Astrocyte (in vitro differentiated cells and primary cell): ENCODE measurements around the gene PPP1R15B. TPM values are rescaled to one million over a fixed set of nuclear protein-coding genes. Genes with fewer than 3 reads are reported as not detected.
A peak's percentile ranks its signal among the peaks of the same experiment; 100 is the strongest.

ENCODE experiments used
- DNase-seq: peaks from one replicate; pipeline ENCODE4 v3.0.0-alpha.2; 2010; ENCODE audit warnings: low read depth
- FAIRE-seq: peaks from 2 replicates; lab custom pipeline; 2011; peaks lifted over from hg19 to GRCh38; lab: Jason Lieb, UNC
- H2AFZ ChIP-seq: 2 replicates; pipeline ENCODE4 v1.6.0; 2012; ENCODE audit warnings: low read depth, low read length, inconsistent platforms
- H3K27ac ChIP-seq: 2 replicates; pipeline ENCODE4 v1.5.1; 2011; ENCODE audit warnings: low read depth, low read length, inconsistent platforms
- H3K27me3 ChIP-seq: 2 replicates; pipeline ENCODE4 v1.6.0; 2011; ENCODE audit warnings: low read length, inconsistent platforms; ENCODE audit not compliant: insufficient read depth
- H3K36me3 ChIP-seq: 2 replicates; pipeline ENCODE4 v1.5.1; 2011; ENCODE audit warnings: low read length, inconsistent platforms; ENCODE audit not compliant: insufficient read depth
- H3K4me1 ChIP-seq: 2 replicates; pipeline ENCODE4 v1.5.1; 2011; ENCODE audit warnings: low read length, inconsistent platforms; ENCODE audit not compliant: insufficient read depth
- H3K4me2 ChIP-seq: 2 replicates; pipeline ENCODE4 v1.6.0; 2012; ENCODE audit warnings: low read length, inconsistent platforms
- H3K4me3 ChIP-seq: 2 replicates; pipeline ENCODE4 v1.5.1; 2011; ENCODE audit warnings: low read depth, mild to moderate bottlenecking, low read length, inconsistent platforms; ENCODE audit not compliant: insufficient read depth
- H3K79me2 ChIP-seq: 2 replicates; pipeline ENCODE4 v1.6.0; 2012; ENCODE audit warnings: mild to moderate bottlenecking, low read length, inconsistent platforms; ENCODE audit not compliant: insufficient read depth
- H3K9ac ChIP-seq: 2 replicates; pipeline ENCODE4 v1.6.0; 2012; ENCODE audit warnings: mild to moderate bottlenecking, low read length, inconsistent platforms
- H3K9me3 ChIP-seq: 2 replicates; pipeline ENCODE4 v1.5.1; 2012; ENCODE audit warnings: low read depth, mild to moderate bottlenecking, low read length, inconsistent platforms; ENCODE audit not compliant: insufficient read depth
- H4K20me1 ChIP-seq: 2 replicates; pipeline ENCODE4 v1.6.0; 2012; ENCODE audit warnings: low read length, inconsistent platforms; ENCODE audit not compliant: insufficient read depth
- H3K27ac Mint-ChIP-seq: one replicate; pipeline ENCODE4 v1.8.0; 2021; ENCODE audit warnings: mild to moderate bottlenecking, mixed read lengths; ENCODE audit not compliant: unreplicated experiment
- H3K27me3 Mint-ChIP-seq: one replicate; pipeline ENCODE4 v1.8.0; 2021; ENCODE audit warnings: low read depth, mixed read lengths; ENCODE audit not compliant: unreplicated experiment
- H3K36me3 Mint-ChIP-seq: one replicate; pipeline ENCODE4 v1.8.0; 2021; ENCODE audit warnings: low read depth, mixed read lengths; ENCODE audit not compliant: unreplicated experiment
- H3K4me1 Mint-ChIP-seq: one replicate; pipeline ENCODE4 v1.8.0; 2021; ENCODE audit warnings: low read depth, mixed read lengths; ENCODE audit not compliant: unreplicated experiment
- H3K4me3 Mint-ChIP-seq: one replicate; pipeline ENCODE4 v1.8.0; 2021; ENCODE audit warnings: mild to moderate bottlenecking, moderate library complexity, mixed read lengths; ENCODE audit not compliant: unreplicated experiment
- H3K9me3 Mint-ChIP-seq: one replicate; pipeline ENCODE4 v1.8.0; 2021; ENCODE audit warnings: mild to moderate bottlenecking, mixed read lengths; ENCODE audit not compliant: unreplicated experiment
- EZH2 ChIP-seq: IDR thresholded peaks from 2 replicates; pipeline ENCODE4 v1.6.1; 2012; ENCODE audit warnings: mild to moderate bottlenecking, low read length, inconsistent platforms; ENCODE audit not compliant: insufficient read depth
- total RNA-seq: library from RNA; stranded (reverse); gene quantifications from 2 replicates; pipeline ENCODE4 v1.2.1, GENCODE V29; 2021
- TF ChIP-seq, protein P1 (sequence below): IDR thresholded peaks from 2 replicates; pipeline ENCODE4 v1.5.1; 2011; ENCODE audit warnings: low read depth, mild to moderate bottlenecking, inconsistent platforms, low read length, moderate library complexity; ENCODE audit not compliant: insufficient read depth

The PPP1R15B gene
- total RNA-seq, 1 donor from 2014 or later, result 38.8 TPM

DNA sequence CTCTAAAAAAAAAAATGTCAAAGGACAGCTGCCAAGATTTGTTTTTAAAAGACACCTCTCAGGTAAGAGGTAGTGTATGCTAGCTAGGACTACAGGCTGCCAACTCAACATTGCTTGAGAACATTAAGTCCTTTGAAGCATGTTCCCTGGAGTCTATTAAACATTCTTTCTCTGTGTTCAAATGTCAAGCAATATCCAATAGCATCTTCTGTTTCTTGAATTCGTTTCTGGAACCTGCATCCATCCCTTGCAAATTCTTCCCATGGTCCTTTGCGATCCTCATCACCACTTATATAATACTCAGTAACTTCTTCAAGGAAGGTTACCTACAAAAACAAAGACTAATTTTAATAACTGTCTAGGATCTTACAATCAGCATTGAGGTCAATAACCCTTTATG lies 5.6 kb downstream of the PPP1R15B start:
- Histone ChIP-seq H3K36me3 (peaks cover 26% of the 10 kb centered on the region), H3K9me3 (no peaks in the 10 kb centered on the region), H3K9ac (no peak overlapping the region), H2AFZ (no peak overlapping the region), H3K4me3 (peak overlapping the region; percentile 91), H3K79me2 (peaks cover 91% of the 10 kb centered on the region), H3K4me2 (peak overlapping the region; percentile 91), H3K27me3 (no peaks in the 10 kb centered on the region), H3K27ac (no peak overlapping the region), H3K4me1 (no peaks in the 10 kb centered on the region), H4K20me1 (peaks cover 95% of the 10 kb centered on the region)
- H3K9me3 Mint-ChIP-seq, result no peaks in the 10 kb centered on the region
- no peaks in the 10 kb centered on the region for H3K27me3 Mint-ChIP-seq
- H3K4me1 Mint-ChIP-seq, result peaks cover 10% of the 10 kb centered on the region
- peak overlapping the region; percentile 99 for H3K4me3 Mint-ChIP-seq
- peaks cover 7% of the 10 kb centered on the region for H3K36me3 Mint-ChIP-seq
- FAIRE-seq (no peak), DNase-seq (no peak)
- TF ChIP-seq, protein P1, sequence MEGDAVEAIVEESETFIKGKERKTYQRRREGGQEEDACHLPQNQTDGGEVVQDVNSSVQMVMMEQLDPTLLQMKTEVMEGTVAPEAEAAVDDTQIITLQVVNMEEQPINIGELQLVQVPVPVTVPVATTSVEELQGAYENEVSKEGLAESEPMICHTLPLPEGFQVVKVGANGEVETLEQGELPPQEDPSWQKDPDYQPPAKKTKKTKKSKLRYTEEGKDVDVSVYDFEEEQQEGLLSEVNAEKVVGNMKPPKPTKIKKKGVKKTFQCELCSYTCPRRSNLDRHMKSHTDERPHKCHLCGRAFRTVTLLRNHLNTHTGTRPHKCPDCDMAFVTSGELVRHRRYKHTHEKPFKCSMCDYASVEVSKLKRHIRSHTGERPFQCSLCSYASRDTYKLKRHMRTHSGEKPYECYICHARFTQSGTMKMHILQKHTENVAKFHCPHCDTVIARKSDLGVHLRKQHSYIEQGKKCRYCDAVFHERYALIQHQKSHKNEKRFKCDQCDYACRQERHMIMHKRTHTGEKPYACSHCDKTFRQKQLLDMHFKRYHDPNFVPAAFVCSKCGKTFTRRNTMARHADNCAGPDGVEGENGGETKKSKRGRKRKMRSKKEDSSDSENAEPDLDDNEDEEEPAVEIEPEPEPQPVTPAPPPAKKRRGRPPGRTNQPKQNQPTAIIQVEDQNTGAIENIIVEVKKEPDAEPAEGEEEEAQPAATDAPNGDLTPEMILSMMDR, result no peak
- TF ChIP-seq EZH2, result no peak
- no peak overlapping the region for H3K27ac Mint-ChIP-seq

DNA sequence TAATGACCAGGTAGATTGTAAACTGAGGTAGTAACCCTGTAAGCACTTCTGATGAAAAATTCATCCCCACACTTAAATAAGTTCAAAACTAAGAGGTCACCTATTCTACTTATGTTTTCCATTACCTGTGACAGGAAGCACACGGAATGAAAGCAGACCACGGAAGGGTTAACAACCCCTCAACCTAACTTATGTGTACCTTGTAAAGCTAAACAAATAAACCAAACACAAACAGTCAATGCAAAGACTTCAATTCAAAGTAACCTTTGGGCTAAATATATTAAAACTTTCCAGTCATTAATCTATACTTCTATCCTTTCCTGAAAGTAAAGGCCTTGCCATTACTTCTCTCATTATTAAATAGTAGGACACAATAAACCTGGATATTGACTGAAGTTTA lies 7.0 kb downstream of the PPP1R15B start:
- FAIRE-seq (no peak), DNase-seq (no peak)
- Histone ChIP-seq H4K20me1 (peaks cover 86% of the 10 kb centered on the region), H3K27ac (no peak overlapping the region), H3K4me1 (no peaks in the 10 kb centered on the region), H3K4me3 (no peak overlapping the region), H3K79me2 (peaks cover 77% of the 10 kb centered on the region), H3K27me3 (no peaks in the 10 kb centered on the region), H3K9ac (no peak overlapping the region), H3K9me3 (no peaks in the 10 kb centered on the region), H2AFZ (no peak overlapping the region), H3K4me2 (no peak overlapping the region), H3K36me3 (peaks cover 38% of the 10 kb centered on the region)
- no peak for TF ChIP-seq EZH2
- TF ChIP-seq, protein P1, result no peak
- H3K36me3 Mint-ChIP-seq, result peaks cover 7% of the 10 kb centered on the region
- H3K4me1 Mint-ChIP-seq, result peaks cover 10% of the 10 kb centered on the region
- H3K27ac Mint-ChIP-seq, result no peak overlapping the region
- no peaks in the 10 kb centered on the region for H3K9me3 Mint-ChIP-seq
- H3K27me3 Mint-ChIP-seq, result no peaks in the 10 kb centered on the region
- peak overlapping the region; percentile 5 for H3K4me3 Mint-ChIP-seq

DNA sequence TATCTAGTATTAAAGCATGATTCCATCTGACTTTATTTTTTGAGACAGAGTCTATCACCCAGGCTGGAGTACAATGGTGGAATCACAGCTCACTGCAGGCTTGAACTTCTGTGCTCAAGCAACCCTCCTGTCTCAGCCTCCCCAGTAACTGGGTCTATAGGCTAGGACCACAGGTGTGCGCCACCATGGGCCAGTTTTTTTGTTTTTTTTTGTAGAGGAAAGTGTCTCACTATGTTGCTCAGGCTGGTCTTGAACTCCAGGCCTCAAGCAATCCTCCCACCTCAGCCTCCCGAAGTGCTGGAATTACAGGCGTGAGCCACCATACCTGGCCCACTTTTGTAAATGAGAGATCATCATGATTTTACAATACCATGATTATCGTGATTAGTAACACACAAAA lies 9.2 kb downstream of the PPP1R15B start:
- peaks cover 55% of the 10 kb centered on the region for H3K79me2 ChIP-seq
- DNase-seq, result no peak
- H3K27ac ChIP-seq, result no peak overlapping the region
- Mint-ChIP-seq H3K27me3 (no peaks in the 10 kb centered on the region), H3K36me3 (peaks cover 6% of the 10 kb centered on the region), H3K4me3 (no peak overlapping the region), H3K9me3 (no peaks in the 10 kb centered on the region), H3K27ac (no peak overlapping the region), H3K4me1 (peaks cover 10% of the 10 kb centered on the region)
- no peak overlapping the region for H2AFZ ChIP-seq
- H3K4me1 ChIP-seq, result no peaks in the 10 kb centered on the region
- peaks cover 70% of the 10 kb centered on the region for H4K20me1 ChIP-seq
- no peak overlapping the region for H3K9ac ChIP-seq
- FAIRE-seq, result no peak
- peaks cover 42% of the 10 kb centered on the region for H3K36me3 ChIP-seq
- no peak for TF ChIP-seq EZH2
- TF ChIP-seq, protein P1, result no peak
- H3K9me3 ChIP-seq, result no peaks in the 10 kb centered on the region
- H3K4me2 ChIP-seq, result no peak overlapping the region
- H3K27me3 ChIP-seq, result no peaks in the 10 kb centered on the region
- H3K4me3 ChIP-seq, result no peak overlapping the region
